ENCODE data around the gene TYRP1.

The TYRP1 gene

GRCh38 chr9:12708562-12709298, 15.5 kb downstream of the TYRP1 start:
- no peaks in the 10 kb centered on the region for H3K36me3 ChIP-seq (ENCODE audit: control insufficient read depth in 5 of 5, insufficient read depth in 5 of 5, low read length in 5 of 5)
- no peak overlapping the region for H3K9ac ChIP-seq (ENCODE audit: low read length in 5 of 5)
- no peak overlapping the region for H3K27ac ChIP-seq (ENCODE audit: low read depth, low read length)
- H3K4me3 ChIP-seq (ENCODE audit: low read depth in 1 of 5, low read length in 5 of 5), result no peak overlapping the region
- no peaks in the 10 kb centered on the region for H3K27me3 ChIP-seq (ENCODE audit: control insufficient read depth in 5 of 5, insufficient read depth in 4 of 5, low read length in 5 of 5)
- H3K4me1 ChIP-seq (ENCODE audit: control insufficient read depth in 5 of 5, insufficient read depth in 5 of 5, low read length in 5 of 5), result no peaks in the 10 kb centered on the region
- no peaks in the 10 kb centered on the region for H3K9me3 ChIP-seq (ENCODE audit: control insufficient read depth in 5 of 5, low read length in 5 of 5)

GRCh38 chr9:12712532-12712931, 19.3 kb downstream of the TYRP1 start:
- Histone ChIP-seq H3K27ac (ENCODE audit: low read depth, low read length) (no peak overlapping the region), H3K4me1 (ENCODE audit: control insufficient read depth in 5 of 5, insufficient read depth in 5 of 5, low read length in 5 of 5) (no peaks in the 10 kb centered on the region), H3K9ac (ENCODE audit: low read length in 5 of 5) (no peak overlapping the region), H3K27me3 (ENCODE audit: control insufficient read depth in 5 of 5, insufficient read depth in 4 of 5, low read length in 5 of 5) (no peaks in the 10 kb centered on the region), H3K9me3 (ENCODE audit: control insufficient read depth in 5 of 5, low read length in 5 of 5) (no peaks in the 10 kb centered on the region), H3K36me3 (ENCODE audit: control insufficient read depth in 5 of 5, insufficient read depth in 5 of 5, low read length in 5 of 5) (no peaks in the 10 kb centered on the region), H3K4me3 (ENCODE audit: low read depth in 1 of 5, low read length in 5 of 5) (no peak overlapping the region)

- H3K27ac ChIP-seq (ENCODE audit: low read depth, low read length), result no peak overlapping the region
- no peaks in the 10 kb centered on the region for H3K4me1 ChIP-seq (ENCODE audit: control insufficient read depth in 5 of 5, insufficient read depth in 5 of 5, low read length in 5 of 5)
These were observed 22.1 kb downstream of the TYRP1 start for GRCh38 chr9:12715268-12715667.

GRCh38 chr9:12716823-12717600, 23.8 kb downstream of the TYRP1 start:
- no peak overlapping the region for H3K27ac ChIP-seq (ENCODE audit: low read depth, low read length)
- H3K4me3 ChIP-seq (ENCODE audit: low read depth in 1 of 5, low read length in 5 of 5), result no peak overlapping the region
- H3K9me3 ChIP-seq (ENCODE audit: control insufficient read depth in 5 of 5, low read length in 5 of 5), result no peaks in the 10 kb centered on the region
- H3K4me1 ChIP-seq (ENCODE audit: control insufficient read depth in 5 of 5, insufficient read depth in 5 of 5, low read length in 5 of 5), result no peaks in the 10 kb centered on the region
- H3K27me3 ChIP-seq (ENCODE audit: control insufficient read depth in 5 of 5, insufficient read depth in 4 of 5, low read length in 5 of 5), result no peaks in the 10 kb centered on the region
- no peak overlapping the region for H3K9ac ChIP-seq (ENCODE audit: low read length in 5 of 5)
- H3K36me3 ChIP-seq (ENCODE audit: control insufficient read depth in 5 of 5, insufficient read depth in 5 of 5, low read length in 5 of 5), result no peaks in the 10 kb centered on the region

More at GRCh38 chr9:12715268-12715667, 22.1 kb downstream of the TYRP1 start:
- no peaks in the 10 kb centered on the region for H3K9me3 ChIP-seq (ENCODE audit: control insufficient read depth in 5 of 5, low read length in 5 of 5)
- no peak overlapping the region for H3K4me3 ChIP-seq (ENCODE audit: low read depth in 1 of 5, low read length in 5 of 5)
- H3K36me3 ChIP-seq (ENCODE audit: control insufficient read depth in 5 of 5, insufficient read depth in 5 of 5, low read length in 5 of 5), result no peaks in the 10 kb centered on the region
- H3K9ac ChIP-seq (ENCODE audit: low read length in 5 of 5), result no peak overlapping the region
- H3K27me3 ChIP-seq (ENCODE audit: control insufficient read depth in 5 of 5, insufficient read depth in 4 of 5, low read length in 5 of 5), result no peaks in the 10 kb centered on the region

GRCh38 chr9:12717907-12718306, 24.7 kb downstream of the TYRP1 start:
- H3K4me1 ChIP-seq (ENCODE audit: control insufficient read depth in 5 of 5, insufficient read depth in 5 of 5, low read length in 5 of 5), result no peaks in the 10 kb centered on the region
- no peaks in the 10 kb centered on the region for H3K9me3 ChIP-seq (ENCODE audit: control insufficient read depth in 5 of 5, low read length in 5 of 5)
- H3K9ac ChIP-seq (ENCODE audit: low read length in 5 of 5), result no peak overlapping the region
- H3K27me3 ChIP-seq (ENCODE audit: control insufficient read depth in 5 of 5, insufficient read depth in 4 of 5, low read length in 5 of 5), result no peaks in the 10 kb centered on the region
- H3K36me3 ChIP-seq (ENCODE audit: control insufficient read depth in 5 of 5, insufficient read depth in 5 of 5, low read length in 5 of 5), result no peaks in the 10 kb centered on the region
- H3K4me3 ChIP-seq (ENCODE audit: low read depth in 1 of 5, low read length in 5 of 5), result no peak overlapping the region
- H3K27ac ChIP-seq (ENCODE audit: low read depth, low read length), result no peak overlapping the region

GRCh38 chr9:12718482-12719026, 25.4 kb downstream of the TYRP1 start:
- H3K4me1 ChIP-seq (ENCODE audit: control insufficient read depth in 5 of 5, insufficient read depth in 5 of 5, low read length in 5 of 5), result no peaks in the 10 kb centered on the region
- no peaks in the 10 kb centered on the region for H3K9me3 ChIP-seq (ENCODE audit: control insufficient read depth in 5 of 5, low read length in 5 of 5)
- no peaks in the 10 kb centered on the region for H3K36me3 ChIP-seq (ENCODE audit: control insufficient read depth in 5 of 5, insufficient read depth in 5 of 5, low read length in 5 of 5)
- H3K4me3 ChIP-seq (ENCODE audit: low read depth in 1 of 5, low read length in 5 of 5), result no peak overlapping the region
- H3K9ac ChIP-seq (ENCODE audit: low read length in 5 of 5), result no peak overlapping the region
- no peaks in the 10 kb centered on the region for H3K27me3 ChIP-seq (ENCODE audit: control insufficient read depth in 5 of 5, insufficient read depth in 4 of 5, low read length in 5 of 5)
- H3K27ac ChIP-seq (ENCODE audit: low read depth, low read length), result no peak overlapping the region

- Histone ChIP-seq H3K36me3 (ENCODE audit: control insufficient read depth in 5 of 5, insufficient read depth in 5 of 5, low read length in 5 of 5) (no peaks in the 10 kb centered on the region), H3K27me3 (ENCODE audit: control insufficient read depth in 5 of 5, insufficient read depth in 4 of 5, low read length in 5 of 5) (no peaks in the 10 kb centered on the region), H3K9me3 (ENCODE audit: control insufficient read depth in 5 of 5, low read length in 5 of 5) (no peaks in the 10 kb centered on the region)
These were observed 26.2 kb downstream of the TYRP1 start for GRCh38 chr9:12719431-12719830.

GRCh38 chr9:12720551-12720950, 27.4 kb downstream of the TYRP1 start:
- Histone ChIP-seq H3K4me3 (ENCODE audit: low read depth in 1 of 5, low read length in 5 of 5) (no peak overlapping the region), H3K36me3 (ENCODE audit: control insufficient read depth in 5 of 5, insufficient read depth in 5 of 5, low read length in 5 of 5) (no peaks in the 10 kb centered on the region), H3K9ac (ENCODE audit: low read length in 5 of 5) (no peak overlapping the region), H3K27ac (ENCODE audit: low read depth, low read length) (no peak overlapping the region), H3K4me1 (ENCODE audit: control insufficient read depth in 5 of 5, insufficient read depth in 5 of 5, low read length in 5 of 5) (no peaks in the 10 kb centered on the region), H3K9me3 (ENCODE audit: control insufficient read depth in 5 of 5, low read length in 5 of 5) (no peaks in the 10 kb centered on the region), H3K27me3 (ENCODE audit: control insufficient read depth in 5 of 5, insufficient read depth in 4 of 5, low read length in 5 of 5) (no peaks in the 10 kb centered on the region)

More at GRCh38 chr9:12719431-12719830, 26.2 kb downstream of the TYRP1 start:
- Histone ChIP-seq H3K9ac (ENCODE audit: low read length in 5 of 5) (no peak overlapping the region), H3K4me3 (ENCODE audit: low read depth in 1 of 5, low read length in 5 of 5) (no peak overlapping the region), H3K4me1 (ENCODE audit: control insufficient read depth in 5 of 5, insufficient read depth in 5 of 5, low read length in 5 of 5) (no peaks in the 10 kb centered on the region), H3K27ac (ENCODE audit: low read depth, low read length) (no peak overlapping the region)

- Histone ChIP-seq H3K27me3 (ENCODE audit: control insufficient read depth in 5 of 5, insufficient read depth in 4 of 5, low read length in 5 of 5) (no peaks in the 10 kb centered on the region), H3K9ac (ENCODE audit: low read length in 5 of 5) (no peak overlapping the region), H3K27ac (ENCODE audit: low read depth, low read length) (no peak overlapping the region), H3K36me3 (ENCODE audit: control insufficient read depth in 5 of 5, insufficient read depth in 5 of 5, low read length in 5 of 5) (no peaks in the 10 kb centered on the region), H3K4me1 (ENCODE audit: control insufficient read depth in 5 of 5, insufficient read depth in 5 of 5, low read length in 5 of 5) (no peaks in the 10 kb centered on the region), H3K4me3 (ENCODE audit: low read depth in 1 of 5, low read length in 5 of 5) (no peak overlapping the region), H3K9me3 (ENCODE audit: control insufficient read depth in 5 of 5, low read length in 5 of 5) (no peaks in the 10 kb centered on the region)
These were observed 28.9 kb downstream of the TYRP1 start for GRCh38 chr9:12722131-12722530.

- H3K9ac ChIP-seq (ENCODE audit: low read length in 5 of 5), result no peak overlapping the region
- no peaks in the 10 kb centered on the region for H3K27me3 ChIP-seq (ENCODE audit: control insufficient read depth in 5 of 5, insufficient read depth in 4 of 5, low read length in 5 of 5)
- H3K9me3 ChIP-seq (ENCODE audit: control insufficient read depth in 5 of 5, low read length in 5 of 5), result no peaks in the 10 kb centered on the region
- H3K4me1 ChIP-seq (ENCODE audit: control insufficient read depth in 5 of 5, insufficient read depth in 5 of 5, low read length in 5 of 5), result no peaks in the 10 kb centered on the region
- no peak overlapping the region for H3K4me3 ChIP-seq (ENCODE audit: low read depth in 1 of 5, low read length in 5 of 5)
- no peaks in the 10 kb centered on the region for H3K36me3 ChIP-seq (ENCODE audit: control insufficient read depth in 5 of 5, insufficient read depth in 5 of 5, low read length in 5 of 5)
- H3K27ac ChIP-seq (ENCODE audit: low read depth, low read length), result no peak overlapping the region
These were observed 30.3 kb downstream of the TYRP1 start for GRCh38 chr9:12723409-12724028.

All from subcutaneous abdominal adipose tissue (tissue), 5 donors.